NCI-H82 (cell line): ENCODE data around the gene CALHM6.

Experiments
- DNase-seq: peaks from one replicate; lab custom pipeline; 2025; lab: John Stamatoyannopoulos, UW

CALHM6 gene

DNA sequence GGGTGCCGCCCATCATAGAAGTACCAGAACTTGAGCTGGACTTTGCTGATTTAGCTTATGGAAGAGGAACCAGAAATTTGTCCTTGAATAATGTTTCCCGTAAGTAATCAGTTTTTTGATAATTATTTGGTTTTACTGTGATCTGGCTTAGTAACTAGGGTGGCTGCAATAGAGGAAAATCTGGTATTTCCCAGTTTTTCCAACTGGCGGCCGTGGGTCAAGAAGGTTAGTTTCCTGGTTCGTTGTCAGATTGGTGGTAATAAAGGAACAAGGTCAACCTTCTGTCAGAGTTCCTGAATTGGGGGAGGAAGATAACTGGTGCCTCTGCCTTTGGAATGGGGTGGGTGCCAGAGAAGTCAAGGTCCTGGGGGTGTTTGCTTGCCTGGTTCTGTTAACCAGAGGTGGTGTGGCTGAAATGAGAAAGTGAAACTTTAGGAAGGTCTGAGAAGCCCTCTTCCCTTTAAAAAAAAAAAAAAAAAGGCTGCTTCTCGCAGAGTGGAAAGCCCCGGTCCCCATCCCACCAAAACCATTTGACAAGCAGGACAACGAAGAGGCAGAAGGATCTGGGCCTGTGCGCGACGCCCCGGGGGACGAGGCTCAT is at the start of gene CALHM6:
Gene CALHM6, plus strand, starts transcription at position 45 of the 601 bp plus-strand sequence. Its CDS starts 555 bp downstream, at position 600.
- no peak for DNase-seq

DNA sequence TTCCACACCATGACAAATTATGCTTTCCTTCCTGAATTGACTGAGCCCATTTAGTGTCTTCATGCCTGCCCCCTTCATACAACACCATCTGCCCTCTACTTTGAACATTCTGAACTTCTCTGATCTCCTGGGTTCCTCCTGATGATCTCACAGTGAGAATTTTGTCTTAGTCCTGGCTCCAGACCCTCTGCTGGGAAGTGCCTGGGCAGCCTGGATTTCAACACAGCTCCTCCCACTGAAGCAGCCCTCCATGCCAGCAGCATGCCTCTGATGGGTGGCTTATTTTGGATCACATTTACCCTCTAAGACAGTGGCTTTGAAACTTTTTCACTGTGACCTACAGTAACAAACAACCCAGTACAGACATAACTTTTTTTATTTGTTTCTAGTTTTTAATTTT is 48.9 kb upstream of the CALHM6 start:
- no peak for DNase-seq

DNA sequence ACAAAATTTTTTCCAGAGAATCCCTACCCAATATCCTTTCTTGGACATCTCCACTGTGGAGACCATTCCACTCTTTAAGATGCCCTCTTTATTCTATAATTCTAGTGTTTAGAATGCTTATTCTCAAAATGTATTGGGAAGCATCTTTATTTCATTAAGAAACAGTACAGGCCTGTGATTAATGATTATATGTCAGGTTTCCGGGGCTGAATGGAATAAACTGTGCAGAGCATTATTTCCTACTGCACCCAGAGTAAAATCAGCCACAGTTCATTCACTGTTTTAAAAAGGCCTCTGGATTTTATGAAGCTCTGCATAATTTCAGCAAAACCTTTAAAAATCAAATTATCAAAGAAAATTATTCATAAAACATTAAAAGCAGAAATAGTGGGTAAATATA is 47.8 kb upstream of the CALHM6 start:
- no peak for DNase-seq

DNA sequence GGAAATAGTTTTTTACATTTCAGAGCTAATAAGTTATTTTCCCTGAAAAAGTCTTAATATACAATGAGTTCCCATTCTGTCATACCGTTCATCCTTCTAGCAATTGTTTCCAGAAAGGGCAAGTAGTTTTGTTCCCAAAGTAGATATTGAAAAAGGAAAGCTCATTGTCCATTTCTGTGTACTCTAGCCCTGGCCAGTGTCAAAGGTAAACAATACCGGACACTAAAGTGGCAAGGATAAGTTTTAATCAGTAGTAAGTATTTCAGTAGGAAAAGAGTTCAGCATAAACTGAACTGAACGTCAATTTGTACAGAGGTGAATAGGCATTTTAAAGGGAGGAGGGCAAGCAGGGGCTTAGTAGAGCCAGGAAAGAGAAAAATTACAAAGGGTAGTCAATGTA is 43.5 kb upstream of the CALHM6 start:
- DNase-seq = no peak

DNA sequence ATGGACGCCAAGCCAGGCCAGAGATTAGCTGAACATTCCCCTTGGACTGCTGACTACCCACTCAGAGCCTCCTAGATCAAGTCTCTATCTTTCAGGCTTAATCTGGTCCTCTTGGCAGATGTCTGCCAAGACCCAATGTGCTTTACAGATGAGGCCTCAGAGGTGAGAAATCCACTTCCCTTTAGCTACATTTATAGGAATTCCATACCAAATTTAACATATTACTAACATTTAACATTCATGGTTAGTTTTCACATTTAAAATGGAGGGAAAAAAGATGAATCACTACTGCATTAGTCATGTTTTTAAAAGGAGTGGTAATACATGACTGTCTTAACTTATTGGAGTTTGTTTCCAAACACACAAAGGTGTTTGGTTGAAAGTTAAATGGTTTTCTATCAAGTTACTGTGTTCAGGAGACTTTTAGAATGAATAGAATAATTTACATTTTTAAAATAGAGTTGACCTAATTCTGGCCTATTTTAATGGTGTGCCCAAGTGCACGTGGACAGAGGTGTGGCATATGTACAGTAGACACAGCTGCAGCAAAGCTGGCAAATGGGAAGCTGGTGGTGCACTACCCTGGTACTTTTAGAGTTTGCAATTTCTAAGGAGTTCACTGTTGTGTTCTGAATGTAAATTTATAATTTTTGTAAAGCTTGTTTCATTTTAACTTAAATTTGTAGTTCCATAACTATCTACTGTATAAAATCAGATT is 41.9 kb upstream of the CALHM6 start:
- DNase-seq = no peak

DNA sequence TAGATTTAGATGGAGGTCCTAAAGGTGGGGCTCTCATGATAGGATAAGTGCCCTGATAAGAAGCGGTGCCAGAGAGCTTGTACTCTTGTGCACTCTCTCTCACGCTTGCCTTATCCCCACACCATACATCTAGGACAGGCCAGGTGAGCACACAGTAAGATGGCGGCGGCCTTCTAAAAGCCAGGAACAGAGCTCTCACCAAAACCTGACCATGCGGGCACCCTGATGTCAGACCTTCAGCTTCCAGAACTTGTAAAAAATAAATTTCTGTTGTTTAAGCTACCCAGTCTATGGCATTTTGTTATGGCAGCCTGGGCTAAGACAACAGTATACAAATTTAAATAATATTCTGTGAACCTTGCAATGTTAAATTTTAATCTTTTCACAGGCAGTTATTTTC is 40.8 kb upstream of the CALHM6 start:
- DNase-seq = no peak

DNA sequence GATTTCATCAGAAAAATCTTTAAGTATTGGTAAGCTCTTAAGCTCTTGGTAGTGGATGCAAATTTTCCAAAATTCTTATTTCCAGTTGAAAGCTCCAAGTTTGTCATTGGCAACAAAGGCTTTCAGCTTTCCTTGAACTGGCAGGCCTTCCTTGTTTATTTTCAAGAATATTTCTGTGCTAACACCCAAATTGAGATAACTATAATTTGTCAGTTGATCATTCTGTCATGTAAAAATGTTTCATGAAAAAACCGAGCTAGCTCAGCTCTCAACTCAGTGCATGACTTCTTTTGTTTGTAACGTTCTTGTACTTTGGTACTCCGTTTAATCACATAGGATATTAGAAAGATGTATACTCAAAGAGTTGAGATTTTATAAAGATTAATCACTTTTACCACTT is 38.9 kb upstream of the CALHM6 start:
- DNase-seq = no peak

DNA sequence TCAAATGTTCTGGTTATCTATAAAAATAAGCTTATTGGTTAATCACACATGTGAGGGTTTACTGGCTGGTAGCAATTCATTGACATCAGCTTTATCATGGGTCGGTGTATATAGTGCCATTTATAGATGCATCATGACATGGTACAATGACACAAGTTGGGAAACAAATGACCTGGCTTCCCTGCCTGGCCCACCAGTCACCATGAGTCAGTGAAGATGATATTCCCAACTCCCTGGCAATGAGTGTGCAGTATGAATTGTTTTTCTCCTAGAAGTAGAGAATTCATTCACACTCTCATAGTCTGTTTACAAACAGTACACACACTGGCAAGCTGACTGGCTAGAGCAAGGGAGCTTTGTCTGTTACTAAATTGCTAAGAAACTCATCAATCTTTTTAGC is 37.2 kb upstream of the CALHM6 start:
- DNase-seq = no peak

DNA sequence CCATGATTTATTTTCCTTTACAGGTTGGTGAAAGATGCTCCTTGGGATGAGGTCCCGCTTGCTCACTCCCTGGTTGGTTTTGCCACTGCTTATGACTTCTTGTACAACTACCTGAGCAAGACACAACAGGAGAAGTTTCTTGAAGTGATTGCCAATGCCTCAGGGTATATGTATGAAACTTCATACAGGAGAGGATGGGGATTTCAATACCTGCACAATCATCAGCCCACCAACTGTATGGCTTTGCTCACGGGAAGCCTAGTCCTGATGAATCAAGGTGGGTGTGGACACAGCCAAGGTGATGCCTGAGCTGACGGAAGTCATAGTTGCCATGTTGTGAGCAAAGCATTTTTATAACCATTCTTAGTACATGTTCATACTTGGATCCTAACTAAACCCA is 34.6 kb upstream of the CALHM6 start:
- no peak for DNase-seq

DNA sequence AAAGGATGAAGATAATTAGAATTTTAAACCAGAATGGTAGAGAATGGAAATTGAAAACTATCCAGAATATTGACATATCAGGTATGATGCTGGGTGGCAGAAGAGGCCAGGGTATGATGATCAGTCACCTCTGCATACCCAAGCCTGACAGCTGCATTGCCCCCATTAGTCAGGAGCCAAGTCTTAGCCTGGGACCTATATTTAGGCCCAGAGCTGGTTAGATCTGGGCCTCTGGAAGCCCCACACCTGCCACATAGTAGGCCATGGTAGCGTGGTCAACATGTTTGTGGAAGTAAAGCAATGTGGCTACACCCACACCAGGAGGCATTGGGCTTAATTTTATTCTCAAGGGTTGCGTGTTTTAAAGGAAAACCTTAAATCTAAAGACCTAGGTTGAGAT is 32.1 kb upstream of the CALHM6 start:
- no peak for DNase-seq

DNA sequence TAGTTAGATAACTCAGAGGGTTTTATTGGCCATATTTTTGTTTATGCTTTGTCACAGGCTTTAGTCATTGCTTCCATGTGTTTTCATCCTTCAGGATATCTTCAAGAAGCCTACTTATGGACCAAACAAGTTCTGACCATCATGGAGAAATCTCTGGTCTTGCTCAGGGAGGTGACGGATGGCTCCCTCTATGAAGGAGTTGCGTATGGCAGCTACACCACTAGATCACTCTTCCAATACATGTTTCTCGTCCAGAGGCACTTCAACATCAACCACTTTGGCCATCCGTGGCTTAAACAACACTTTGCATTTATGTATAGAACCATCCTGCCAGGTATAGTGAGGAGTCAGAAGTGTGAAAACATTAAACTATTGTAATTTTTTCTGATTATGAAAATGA is 30.3 kb upstream of the CALHM6 start:
- DNase-seq = no peak

DNA sequence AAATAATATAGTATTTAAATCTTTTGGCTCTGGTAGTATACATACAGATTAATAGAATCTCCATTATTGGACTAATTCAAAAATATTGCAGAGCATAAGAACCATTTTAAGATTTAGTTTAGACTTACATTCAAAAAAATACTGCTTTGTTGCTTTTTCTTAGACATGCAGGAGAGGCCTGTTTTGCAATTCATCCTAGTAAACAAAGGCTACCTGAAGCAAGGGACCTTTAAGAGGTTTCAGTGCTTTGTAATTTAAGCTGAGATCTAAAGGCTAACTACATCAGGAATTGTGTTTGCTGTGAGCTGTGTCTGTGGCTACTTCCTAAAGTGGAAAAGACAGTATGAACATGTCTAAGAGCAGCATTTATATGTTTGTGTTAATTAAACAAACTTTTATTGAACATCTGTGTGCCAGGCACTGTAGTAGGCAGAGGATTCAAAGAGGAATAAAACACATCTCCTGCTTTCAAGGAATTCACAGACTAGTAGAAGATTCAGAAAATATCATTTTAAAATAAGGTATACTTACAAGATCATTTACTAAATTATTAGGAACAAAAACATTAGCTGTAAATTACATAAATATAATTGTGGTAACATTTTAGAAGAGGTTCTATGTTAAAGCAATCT is 29.1 kb upstream of the CALHM6 start:
- no peak for DNase-seq

DNA sequence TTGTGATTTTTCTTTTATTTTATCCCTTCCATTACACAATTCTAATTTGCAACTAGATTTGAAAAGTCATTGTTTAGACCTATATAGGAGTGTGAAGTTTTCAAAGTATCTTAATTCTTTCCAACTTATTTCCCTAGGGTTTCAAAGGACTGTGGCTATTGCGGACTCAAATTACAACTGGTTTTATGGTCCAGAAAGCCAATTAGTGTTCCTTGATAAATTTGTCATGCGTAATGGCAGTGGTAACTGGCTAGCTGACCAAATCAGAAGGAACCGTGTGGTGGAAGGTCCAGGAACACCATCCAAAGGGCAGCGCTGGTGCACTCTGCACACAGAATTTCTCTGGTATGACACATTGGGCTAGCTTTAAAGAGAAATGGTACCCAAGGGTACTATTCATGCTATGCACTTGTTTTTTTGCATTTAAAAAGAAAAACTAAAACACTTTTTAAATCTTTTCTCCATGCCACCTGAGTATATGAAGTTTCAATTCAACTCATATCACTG is 27.9 kb upstream of the CALHM6 start:
- no peak for DNase-seq

DNA sequence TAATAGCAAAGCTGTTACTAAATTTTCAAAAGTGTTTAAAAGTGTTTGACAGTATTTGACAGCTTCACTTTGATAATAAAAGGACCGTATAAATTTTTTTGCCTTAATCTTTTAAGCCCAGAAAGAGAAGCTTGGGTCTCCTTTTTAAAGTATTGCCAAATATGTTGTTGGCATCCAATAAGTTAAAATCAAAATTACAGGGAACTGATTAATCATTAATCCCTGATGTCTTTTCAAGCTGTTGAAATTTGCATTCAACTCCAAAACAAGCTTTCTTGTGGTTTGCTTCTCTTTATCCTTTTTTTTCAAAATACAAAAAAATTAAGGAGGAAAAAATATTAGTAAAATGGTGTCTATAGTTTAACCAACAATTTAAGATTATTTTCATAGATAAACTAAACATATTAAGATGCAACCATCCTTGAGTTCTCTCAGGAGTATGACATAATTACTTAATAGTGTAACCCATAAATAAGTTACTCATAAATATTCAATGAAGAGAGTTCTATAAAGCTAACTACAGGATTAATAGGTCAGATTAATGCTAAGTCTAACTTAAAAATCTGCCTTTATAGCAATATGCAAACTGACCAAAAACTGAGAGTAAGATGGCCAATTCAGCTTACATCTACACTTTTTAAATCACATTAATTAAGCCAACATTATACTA is 27.0 kb upstream of the CALHM6 start:
- DNase-seq = no peak

DNA sequence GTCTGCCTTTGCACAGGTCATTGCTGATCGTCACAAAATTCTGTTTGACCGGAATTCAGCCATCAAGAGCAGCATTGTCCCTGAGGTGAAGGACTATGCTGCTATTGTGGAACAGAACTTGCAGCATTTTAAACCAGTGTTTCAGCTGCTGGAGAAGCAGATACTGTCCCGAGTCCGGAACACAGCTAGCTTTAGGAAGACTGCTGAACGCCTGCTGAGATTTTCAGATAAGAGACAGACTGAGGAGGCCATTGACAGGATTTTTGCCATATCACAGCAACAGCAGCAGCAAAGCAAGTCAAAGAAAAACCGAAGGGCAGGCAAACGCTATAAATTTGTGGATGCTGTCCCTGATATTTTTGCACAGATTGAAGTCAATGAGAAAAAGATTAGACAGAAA is 24.6 kb upstream of the CALHM6 start:
- no peak for DNase-seq

DNA sequence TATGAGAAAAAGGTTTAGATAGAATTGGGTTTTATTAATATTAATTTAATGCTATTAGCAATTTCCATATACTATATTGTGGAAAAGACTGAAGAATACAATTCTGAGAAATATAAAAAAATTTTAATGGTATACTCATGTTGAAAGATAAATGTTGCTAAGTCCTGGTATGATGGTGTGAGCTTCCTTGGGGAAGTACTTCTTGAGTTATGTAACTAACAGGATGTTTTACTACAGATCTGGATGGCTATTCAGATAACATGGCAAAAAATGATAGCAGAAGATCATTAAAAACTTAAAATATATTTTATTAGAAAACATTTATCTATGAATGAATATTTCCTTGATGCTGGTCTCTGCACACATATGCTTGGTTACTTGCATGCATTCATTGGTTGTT is 23.5 kb upstream of the CALHM6 start:
- no peak for DNase-seq

DNA sequence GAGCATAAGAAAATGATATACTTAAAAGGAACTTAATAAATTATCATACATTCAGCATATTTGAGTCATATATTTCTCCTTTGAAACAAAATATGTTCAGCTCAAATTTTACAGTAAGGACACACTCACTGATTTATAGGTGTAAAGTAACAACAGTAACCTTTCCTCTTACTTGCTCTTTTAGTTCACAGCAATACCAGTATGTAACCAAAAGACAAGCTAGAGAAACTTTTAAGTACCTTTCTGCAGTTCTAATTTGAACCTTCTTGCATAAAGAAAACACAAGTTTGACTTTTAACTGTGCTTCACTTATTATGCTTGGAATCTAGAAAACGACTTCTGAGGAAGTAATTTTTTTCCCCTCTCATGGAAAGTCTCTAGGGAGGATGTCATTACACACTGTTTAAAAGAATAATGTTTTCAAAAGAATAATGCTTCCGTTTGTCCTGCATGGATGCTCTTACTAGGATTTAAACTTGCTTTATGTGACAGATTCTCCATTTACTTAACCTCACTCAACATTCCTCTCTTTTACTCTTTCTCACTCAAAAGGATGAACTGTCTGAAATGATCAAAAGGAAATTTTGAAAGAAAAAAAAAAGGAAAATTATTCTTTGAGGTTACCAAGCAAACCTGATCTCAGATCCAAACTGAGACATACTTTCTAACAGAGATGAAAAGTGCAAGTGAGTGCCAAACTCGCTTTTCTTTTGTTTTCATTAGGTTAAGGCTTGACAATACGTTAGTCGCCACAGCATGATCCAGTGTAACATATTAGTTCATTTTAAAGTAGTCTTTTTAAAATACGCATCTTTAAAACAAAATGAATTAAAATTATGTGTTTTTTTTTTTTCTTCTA is 22.4 kb upstream of the CALHM6 start:
- DNase-seq = no peak

DNA sequence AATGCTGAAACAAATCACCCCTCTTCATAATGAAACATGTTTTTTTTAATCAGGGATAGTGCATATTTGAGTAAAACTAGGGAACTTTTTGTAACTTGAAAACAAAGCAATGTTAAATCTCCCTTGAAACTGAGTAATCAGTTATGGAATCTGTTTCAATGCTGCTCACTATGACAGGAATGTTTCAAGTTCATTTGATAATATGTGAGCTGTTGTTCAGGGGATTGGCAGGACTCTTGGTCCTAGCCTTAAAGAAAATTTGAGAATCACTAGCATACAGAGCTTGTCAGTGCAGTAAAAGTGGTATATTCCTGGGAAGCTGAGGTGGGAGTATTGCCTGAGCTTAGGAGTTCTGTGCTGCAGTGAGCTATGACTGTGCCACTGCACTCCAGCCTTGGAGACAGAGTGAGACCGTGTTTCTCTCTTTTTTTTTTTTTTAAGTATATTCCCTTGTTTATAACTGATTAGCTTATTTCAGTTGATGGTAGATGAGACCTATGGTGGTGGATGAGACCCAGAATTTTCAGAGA is 21.6 kb upstream of the CALHM6 start:
- no peak for DNase-seq

DNA sequence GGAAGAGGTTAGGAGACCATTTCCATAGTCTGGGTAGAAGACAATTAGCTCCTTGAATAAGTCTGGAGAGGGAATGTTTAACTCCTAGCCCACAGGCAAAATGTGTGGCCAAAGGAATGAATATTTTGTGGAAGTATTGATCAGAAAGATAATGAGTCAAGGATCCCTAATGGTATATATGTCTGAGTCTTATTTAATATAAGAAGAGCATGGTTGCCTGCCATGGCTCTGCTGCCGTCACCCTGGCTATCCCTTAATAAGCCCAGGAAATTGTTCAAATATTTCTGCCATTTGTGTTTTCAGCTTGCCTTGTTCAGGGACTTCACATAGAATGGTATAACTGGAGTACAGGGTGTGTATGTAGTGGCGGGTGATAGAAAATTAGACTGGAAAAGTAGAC is 18.1 kb upstream of the CALHM6 start:
- no peak for DNase-seq

DNA sequence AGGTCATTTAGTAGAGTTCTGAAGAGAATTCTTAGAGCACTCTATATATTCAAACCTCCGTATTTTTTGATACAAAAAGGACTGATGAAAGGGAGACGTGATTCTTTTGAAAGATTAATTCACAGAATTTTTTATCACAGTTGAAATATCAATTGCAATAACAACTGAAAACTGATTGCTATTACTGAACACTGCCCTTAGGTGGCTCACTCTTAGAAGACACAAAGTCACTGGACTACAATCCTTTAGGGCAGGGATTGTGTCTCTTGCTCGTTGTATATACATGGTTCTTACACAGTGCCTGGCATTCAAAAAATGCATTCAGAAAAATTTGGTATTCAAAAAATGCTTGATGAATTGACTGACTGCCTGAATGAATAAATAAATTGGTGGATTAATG is 17.1 kb upstream of the CALHM6 start:
- DNase-seq = peak; percentile 46

DNA sequence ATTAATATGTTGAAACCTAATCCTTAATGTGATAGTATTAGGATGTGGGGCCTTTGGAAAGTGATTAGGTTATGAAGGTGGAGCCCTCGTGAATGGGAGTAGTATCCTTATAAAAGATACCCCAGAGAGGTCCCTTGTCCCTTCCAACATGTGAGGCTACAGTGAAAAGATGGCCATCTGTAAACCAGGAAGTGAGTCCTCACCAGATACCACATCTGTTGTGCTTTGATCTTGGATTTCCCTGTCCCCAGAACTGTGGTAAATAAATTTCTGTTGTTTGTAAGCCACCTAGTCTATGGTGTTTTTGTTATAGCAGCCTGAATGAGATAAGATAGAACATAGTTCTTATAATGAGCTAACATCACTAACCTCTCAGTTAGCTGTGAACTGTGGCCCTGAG is 16.6 kb upstream of the CALHM6 start:
- no peak for DNase-seq

DNA sequence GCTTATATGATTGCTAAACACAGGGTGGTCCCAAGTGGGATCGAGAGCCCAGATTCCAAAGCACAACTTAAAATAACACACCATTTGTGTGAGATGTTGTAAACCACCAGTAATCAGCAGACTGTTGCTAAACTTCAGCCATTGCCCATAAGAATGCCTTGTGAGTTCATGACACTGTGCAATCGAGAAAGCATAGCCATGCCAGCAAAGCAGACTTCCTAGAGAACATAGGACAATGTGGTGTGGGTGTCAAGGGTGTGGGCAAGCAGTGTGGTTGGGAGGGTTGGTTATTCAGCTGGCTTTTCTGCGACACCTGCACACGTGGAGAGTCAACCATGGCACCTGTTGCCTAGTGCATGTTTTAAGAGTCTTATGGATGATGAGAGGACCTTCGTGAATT is 16.1 kb upstream of the CALHM6 start:
- no peak for DNase-seq
